DMS79 treated with DMSO at 0.1 percent for 48 hours (cell line): Measurements from ENCODE around the gene PLD6.
"Not testable (repeated sequence)": the region's sequence is repeated elsewhere in the genome, so short reads cannot be mapped to it uniquely, and the experiment has no call there.

Experiments
- DNase-seq: peaks from one replicate; lab custom pipeline; 2025; lab: John Stamatoyannopoulos, UW

Gene PLD6

DNA sequence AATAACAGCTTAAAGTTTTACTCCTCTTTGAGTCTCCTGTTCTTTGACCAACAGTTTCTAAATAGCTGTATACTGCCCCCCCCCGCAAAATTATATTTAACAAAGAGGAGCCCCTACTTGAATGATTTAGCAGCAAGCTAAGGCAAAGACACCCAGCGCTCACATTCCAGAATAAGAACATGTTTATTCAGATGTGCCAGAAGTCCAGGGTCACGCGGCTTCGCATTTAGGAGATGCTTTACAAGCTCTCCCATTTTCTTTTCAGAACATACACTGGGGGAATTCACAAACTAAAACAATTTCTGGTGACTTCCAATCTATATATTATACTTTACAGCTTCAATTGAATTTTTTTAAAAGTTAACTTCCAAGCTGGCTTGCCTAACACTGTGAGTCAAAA lies 5.3 kb downstream of the PLD6 start:
- no peak for DNase-seq

DNA sequence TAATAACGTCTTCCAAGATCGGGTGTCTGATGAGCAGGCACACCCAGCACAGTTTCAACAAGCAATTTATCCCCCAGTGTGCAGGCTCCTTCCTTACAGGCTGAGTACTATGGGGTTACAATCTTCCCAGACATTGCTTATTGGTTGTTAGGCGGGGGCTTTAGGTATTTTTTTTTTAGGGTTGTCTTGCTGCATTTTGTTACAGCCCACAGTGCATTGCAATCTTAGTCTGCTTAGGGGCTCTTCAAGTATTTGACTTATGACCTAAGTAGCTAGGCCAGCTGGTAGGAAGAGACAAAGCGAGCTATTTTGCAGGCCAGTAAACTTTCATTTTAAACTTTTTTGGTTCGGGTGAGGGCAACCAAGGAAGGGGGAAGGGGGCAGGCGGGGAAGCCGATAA lies 5.8 kb downstream of the PLD6 start:
- no peak for DNase-seq

DNA sequence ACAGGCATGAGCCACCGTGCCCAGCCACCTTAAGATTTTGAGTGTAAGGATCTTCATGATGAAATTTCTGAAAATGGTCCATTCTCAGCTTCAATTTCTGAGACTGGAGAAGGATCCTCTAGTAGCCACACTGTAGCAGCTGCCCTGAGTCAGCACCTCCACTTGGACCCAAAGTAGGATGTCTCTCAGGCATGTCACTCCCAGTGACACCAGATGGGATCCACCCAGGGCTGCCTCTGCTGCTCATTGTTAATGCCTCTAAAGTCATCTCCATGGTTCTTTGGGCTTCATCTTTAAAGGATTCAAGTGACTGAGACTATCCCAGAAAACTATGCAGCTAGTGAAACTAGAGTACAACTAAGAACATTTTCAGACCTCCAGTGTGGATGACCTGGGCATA lies 7.9 kb downstream of the PLD6 start:
- no peak for DNase-seq

DNA sequence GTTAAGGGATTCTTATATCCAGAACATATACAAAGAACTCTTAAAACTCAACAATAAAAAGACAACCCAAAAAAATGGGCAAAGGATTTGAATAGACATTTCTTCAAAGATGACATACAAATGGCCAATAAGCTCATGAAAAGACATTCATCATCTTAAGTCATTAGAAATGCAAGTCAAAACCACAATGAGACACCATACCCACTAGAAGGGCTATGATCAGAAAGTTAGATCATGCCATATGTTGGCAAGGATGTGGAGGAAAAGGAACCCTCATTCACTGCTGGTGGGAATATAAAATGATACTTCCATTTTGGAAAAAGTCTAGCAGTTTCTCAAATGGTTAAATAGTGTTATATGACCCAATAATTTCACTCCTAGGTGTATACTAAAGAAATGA lies 9.4 kb downstream of the PLD6 start:
- DNase-seq: no peak

DNA sequence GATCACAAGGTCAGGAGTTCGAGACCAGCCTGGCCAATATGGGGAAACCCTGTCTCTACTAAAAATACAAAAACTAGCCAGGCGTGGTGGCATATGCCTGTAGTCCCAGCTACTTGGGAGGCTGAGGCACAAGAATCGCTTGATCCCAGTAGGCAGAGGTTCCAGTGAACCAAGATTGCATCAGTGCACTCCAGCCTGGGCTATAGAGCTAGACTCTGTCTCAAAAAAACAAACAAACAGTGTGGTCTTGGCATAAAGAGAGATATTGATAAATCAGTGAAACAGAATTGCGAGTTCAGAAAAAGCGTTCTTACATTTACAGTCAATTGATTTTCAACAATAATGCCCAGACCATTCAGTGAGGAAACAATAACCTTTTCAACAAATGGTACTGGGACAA lies 10.7 kb downstream of the PLD6 start:
- not testable (repeated sequence) for DNase-seq

- DNase-seq: no peak
Observed at GRCh38 chr17:17191961-17192381, 14.2 kb downstream of the PLD6 start.

DNA sequence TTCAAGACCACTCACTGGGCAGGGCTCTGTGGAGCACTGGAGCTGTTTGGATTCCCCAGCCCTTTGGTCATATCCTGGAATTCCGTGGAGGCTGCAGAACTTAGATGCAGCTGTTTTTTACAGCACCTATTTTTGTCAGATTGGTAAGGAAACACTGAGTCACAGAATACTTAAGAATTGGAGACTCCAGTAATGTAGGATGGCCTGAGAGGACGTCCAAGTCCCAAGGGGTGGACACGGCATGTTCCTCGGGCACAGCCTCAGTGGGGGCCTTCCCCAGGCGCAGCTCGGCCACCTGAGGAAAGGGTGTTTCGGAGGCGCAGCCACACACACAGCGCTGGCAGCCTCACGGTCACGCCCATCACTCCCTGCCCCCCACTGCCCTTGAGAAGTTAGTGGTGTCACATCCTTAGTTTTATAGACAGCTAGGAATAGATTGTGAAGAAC lies 14.8 kb downstream of the PLD6 start:
- no peak for DNase-seq

- no peak for DNase-seq
Observed at GRCh38 chr17:17190188-17190587, 15.9 kb downstream of the PLD6 start.

DNA sequence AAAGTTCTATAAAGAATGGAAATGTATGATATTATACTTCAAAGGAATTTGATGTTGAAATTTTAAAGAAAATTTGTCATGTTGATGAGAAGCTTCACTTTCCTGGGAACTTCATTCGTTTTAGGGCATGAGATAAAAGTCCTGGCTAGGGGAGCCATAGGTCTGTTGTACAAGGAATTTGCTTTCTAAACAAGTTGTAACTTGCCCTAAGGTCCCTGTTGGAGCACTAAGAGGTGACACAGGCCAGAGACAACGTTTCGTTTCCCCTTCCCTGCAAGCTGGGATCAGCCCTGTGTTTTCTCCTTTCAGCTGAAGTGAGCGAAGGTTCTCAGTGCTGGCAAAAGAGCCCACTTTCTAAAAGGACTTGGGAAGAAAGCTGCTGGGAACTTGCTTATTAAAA lies 16.6 kb downstream of the PLD6 start:
- DNase-seq: no peak

DNA sequence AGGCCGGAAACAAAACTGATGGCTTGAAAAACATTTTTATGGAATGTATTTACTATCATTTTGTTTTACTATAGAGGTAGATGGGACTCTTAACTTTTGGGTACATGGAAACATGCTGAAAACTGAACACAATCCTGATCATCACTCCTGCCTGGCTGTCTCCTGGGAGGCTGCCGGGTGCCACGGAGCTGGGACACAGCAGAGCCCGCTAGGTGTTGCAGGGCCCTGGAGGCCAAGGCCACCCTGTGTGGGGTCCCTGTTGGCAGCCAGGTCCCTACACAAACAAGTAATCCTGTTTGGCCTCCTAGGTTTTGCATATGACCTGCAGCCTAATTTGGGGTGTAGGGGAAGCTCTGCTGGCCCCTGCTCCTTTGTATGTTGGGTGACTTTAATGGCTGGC lies 17.5 kb downstream of the PLD6 start:
- DNase-seq: no peak

- peak; percentile 2 for DNase-seq
Observed at GRCh38 chr17:17186551-17187505, 19.3 kb downstream of the PLD6 start.

GRCh38 chr17:17186051-17186450 lies 20.1 kb downstream of the PLD6 start:
- DNase-seq: peak; percentile 20

DNA sequence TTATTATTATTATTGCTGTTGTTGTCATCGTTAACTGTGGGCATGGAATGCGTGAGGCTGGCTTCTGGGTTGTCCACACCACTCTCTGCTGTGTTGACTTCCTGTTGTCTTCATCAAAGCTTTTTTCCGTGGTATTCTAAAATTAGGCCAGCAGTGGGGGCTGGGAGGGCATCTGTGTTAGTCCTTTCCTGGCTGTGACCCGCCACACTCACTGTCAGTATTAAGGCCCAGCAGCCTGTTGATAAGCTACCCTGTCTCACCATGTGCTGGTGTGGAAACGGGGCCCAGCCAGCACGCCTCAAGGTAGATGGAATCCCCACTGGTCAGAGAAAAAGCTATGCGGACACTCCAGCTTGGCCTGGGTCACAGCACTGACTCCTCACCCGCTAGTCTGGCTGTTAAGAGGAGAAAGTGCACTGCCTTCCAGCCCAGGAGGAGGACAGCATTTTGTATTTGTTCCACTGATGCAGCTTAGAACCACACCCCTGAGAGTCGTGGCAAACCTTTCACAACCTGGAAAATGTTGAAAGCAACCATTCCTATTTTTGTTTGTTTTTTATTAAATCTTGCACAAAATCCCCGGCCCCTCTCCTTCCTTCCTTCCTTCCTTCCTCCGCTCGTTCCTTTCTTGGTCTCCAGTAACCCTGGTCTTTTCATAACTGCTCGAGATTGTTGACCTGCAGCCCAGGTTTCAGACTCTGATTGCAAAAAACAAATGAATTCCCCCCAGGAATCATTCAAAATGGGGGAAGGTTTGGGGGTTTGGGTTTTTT lies 21.0 kb downstream of the PLD6 start:
- not testable (repeated sequence) for DNase-seq

DNA sequence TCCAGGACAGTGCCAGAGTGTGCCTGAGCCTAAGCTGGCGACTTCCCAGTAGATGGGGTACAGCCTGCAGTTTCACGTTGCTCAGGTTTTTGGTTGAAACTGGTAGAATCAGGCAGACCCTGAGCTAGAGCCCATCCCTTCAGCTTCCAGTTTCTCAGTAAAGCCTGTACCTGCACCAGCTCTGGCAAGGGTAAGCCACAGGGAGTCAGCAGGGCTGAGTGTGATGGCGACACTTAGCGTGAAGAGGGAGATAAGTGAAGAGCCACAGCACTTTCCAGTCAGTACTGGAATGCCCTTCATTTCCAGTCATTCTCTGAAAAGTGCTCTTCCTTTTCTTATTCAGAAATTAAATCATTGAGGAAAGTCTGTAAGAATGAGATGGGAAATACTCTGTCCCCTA lies 22.4 kb downstream of the PLD6 start:
- no peak for DNase-seq

GRCh38 chr17:17182598-17183136 lies 23.5 kb downstream of the PLD6 start:
- peak; percentile 25 for DNase-seq

GRCh38 chr17:17181666-17182597 lies 24.2 kb downstream of the PLD6 start:
- DNase-seq: no peak

- peak; percentile 31 for DNase-seq
Observed at GRCh38 chr17:17180741-17181525, 25.2 kb downstream of the PLD6 start.

GRCh38 chr17:17180141-17180603 lies 26.0 kb downstream of the PLD6 start:
- DNase-seq: no peak

GRCh38 chr17:17179371-17179827 lies 26.7 kb downstream of the PLD6 start:
- no peak for DNase-seq

- DNase-seq: no peak
Observed at GRCh38 chr17:17177176-17177575, 29.0 kb downstream of the PLD6 start.

GRCh38 chr17:17176341-17176740 lies 29.8 kb downstream of the PLD6 start:
- no peak for DNase-seq
